GM19328 (cell line): ENCODE measurements around the gene ANXA4.

Experiments used
- ATAC-seq: cut with Tn5 transposase; IDR thresholded peaks from one replicate; pipeline ENCODE4 v1.9.1; 2021; ENCODE audit warnings: mild to moderate bottlenecking, moderate library complexity; ENCODE audit not compliant: unreplicated experiment

Gene ANXA4

DNA sequence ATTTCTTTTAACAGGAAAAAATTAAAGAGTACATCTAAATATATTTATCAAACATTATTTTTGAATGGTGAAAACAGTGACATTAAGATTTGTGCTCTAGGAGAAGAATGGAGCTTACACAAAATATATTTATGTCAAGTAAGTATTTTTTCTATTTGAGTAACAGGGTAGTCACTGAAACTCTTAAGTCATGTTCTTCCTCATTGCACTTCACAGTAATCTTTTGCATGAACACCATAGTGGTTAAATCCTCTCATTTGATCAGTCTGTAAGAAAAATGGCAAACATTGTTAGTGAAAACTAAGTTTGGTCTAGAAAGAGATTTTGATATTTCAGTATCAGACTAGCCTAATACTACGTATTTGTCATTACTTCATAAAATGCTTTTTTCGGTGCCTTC is 95.6 kb downstream of the ANXA4 start:
- no peak for ATAC-seq

DNA sequence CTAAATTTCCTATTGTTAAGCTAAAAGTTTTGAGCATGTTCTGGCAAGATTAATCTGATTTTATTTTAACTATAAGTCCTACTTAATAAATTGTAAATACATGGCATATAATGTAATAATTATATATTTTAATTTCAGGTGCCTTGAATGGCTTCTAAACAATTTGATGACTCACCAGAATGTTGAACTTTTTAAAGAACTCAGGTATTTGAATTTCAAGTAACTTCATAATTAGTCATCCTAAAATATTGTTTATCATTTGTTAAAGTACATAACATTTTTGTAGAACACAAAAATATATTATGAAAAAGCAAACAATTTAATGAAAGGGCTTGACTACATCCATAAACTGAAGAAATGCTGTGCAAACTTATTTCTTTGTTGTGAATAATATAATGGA is 102.1 kb downstream of the ANXA4 start:
- ATAC-seq, result no peak

DNA sequence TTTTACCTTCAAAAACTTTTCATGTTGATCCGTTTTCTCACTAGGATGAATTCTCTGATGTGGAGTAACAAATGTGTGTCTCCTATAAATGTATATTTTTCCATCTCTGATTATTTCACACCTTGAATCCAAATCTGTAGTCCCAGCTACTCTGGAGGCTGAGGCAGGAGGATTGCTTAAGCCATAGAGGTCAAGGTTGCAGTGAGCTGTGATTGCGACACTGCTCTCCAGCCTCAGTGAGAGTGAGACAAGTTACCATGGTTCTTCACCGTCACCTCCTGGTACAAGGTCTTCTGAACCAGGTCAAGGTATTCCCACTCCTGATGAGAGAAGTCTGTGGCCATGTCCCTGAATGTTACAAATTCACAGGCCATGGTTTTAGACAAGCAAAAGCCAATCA is 102.6 kb downstream of the ANXA4 start:
- no peak for ATAC-seq

DNA sequence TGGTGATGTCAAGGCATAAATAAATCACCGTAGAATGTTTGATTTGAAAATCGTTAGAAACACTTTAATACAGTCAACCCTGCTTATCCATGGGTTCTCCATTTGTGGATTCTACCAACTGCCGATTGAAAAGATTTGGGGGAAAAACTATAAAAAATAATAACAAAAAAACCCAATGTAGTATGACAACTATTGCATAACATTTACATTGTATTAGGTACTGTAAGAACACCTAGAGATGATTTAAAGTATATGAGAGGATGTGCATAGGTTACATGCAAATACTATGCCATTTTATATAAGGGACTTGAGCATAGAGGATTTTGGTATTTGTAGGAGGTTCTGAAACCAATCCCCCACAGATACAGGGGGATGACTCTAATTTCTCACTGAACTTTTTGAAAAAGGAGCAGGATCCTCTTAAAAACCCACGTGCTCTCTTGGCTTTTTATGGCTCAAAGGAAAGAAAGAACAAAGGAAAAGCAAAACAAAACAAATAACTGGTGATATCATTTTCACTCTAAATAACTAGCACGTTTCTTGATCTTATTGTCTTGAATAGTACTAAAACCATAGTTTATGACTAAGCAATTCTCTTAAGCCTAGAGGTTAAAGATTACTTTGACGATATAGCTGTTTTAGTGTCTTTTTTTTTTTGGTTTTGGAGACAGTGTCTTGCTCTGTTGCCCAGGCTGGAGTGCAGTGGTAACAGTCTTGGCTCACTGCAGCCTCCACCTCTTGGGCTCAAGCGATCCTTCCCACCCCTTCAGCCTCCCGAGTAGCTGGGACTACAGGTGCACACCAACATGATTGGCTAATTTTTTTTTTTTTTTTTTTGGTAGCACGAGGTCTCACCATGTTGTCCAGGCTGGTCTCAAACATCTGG is 104.5 kb downstream of the ANXA4 start:
- no peak for ATAC-seq

DNA sequence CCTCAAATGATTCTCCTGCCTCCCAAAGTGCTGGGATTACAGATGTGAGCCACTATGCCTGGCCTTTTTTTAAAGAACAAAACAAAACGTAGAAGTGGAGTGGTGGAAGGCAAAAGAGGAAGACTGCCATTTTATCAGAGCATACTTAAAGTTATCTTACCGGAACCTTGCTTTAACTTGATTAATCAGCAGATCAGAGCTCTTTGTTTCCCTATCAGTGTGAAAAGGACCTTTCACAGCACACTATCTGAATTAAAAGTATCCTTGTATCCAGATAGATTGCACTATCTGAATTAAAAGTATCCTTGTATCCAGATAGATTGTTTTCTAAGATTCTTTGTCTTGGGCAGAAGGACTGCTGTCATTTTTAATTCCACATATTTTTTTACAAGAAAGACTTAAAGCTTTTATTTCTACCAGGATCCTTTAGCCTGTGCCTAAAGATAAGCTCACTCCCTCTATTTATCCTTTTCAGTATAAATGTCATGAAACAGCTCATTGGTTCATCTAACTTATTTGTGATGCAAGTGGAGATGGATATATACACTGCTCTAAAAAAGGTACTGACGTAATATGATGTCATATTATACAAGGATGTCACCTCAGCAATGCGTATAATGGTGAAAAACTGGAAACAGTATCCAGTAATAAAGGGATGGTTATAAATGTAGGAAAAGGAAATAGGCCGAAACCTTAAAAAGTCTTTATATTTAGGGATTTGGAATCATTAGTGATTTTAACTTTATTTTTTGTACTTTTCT is 105.3 kb downstream of the ANXA4 start:
- no peak for ATAC-seq

DNA sequence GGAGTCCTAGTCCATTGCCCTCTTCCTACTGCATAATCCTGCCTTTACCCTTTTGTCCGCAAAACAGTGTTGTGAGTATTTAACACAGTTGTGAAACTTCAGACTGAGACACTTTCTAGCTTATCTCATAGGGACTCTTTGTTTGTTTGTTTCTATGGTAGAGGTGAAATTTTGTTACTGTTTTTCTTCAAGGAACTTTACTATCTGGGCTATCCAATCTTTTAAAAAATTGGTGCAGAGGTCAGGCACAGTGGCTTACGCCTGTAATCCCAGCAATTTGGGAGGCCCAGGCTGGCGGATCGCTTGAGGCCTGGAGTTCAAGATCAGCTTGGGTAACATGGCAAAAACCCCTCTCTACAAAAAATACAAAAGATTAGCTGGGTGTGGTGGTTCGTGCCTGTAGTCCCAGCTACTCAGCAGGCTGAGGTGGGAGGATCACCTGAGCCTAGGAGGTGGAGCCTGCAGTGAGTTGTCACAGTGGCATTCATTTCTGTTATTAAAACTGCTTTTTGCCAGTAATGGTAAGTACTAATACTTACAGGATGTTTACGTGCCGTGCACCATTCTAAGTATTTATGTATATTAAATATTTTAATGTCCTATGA is 106.4 kb downstream of the ANXA4 start:
- no peak for ATAC-seq

DNA sequence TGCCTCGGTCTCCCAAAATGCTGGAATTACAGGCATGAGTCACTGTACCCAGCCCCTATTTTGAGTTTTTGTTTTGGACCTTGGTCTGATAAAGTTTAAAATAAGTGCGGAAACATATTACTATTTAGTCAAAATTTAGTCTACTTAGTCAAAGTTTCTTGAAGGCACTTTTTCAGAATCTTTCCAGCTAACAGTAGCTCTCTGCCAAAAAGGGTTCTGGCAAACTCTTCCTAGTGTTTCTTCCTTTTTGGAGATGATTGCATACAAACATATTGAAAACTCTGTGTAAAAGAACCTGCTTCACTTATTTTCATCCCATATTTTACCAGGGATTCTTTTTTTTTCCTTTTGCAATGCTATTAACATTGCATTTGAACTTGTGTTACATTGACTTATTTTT is 116.3 kb downstream of the ANXA4 start:
- ATAC-seq, result no peak

DNA sequence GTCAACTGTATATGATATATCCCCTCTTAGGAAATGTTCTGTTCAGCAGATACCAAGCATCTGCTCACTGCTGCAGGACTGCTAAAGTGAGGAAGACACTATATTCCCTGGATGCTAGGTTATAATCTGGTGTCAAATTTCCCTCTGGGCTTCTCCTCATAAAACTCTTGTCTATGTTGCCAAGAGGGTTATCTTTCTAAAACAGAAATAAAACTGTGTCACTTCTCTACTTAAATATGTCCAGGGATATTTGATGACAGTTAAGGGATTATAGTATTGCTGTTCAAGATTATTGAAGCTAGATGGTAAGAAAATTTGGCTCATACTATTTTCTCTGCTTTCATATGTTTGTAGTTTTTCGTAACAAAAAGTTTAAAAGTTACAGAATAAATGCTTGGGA is 121.4 kb downstream of the ANXA4 start:
- no peak for ATAC-seq
